ENCODE data around the gene PLPPR5. TPM values are rescaled to one million over a fixed set of nuclear protein-coding genes. Genes with fewer than 3 reads are reported as not detected.

The PLPPR5 gene
- total RNA-seq, 1 experiment from 2014 or later: not detected

DNA sequence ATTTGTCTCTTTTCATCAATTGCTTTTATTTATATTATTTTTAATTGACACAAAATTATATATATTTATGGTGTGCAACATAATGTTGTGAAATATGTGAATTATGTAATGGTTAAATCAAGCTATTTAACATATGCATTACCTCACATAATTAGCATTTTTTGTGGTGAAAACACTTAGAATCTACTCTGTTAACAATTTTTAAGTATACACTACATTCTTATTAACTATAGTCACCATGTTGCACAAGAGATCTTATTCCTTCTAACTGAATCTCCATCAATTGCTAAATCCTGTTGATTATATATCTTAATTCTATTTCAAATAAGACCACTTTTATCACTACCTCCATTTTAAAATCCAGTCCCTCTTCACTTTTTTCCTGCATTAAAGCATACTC lies 42.5 kb downstream of the PLPPR5 start:
- H3K9me3 Mint-ChIP-seq (ENCODE audit: unreplicated experiment): no peaks in the 10 kb centered on the region

DNA sequence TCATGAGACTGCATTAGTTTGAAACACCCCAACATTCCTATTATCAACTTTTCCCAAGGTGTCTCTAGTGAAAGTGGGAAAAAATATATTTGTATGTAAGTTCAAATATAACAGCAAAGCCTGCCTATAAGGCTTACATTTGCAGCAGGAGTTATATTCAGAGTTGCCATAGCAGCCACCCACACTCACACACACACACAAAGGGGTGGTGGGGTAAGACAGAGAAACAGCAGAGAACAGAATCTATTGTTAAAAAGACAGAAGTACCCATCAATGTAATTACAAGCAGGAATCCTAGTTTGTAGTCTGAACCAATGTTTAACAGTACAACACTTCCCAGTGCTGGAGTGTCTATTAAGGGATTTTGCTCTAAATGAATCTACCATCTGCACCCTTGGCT lies 55.0 kb downstream of the PLPPR5 start:
- BruUV-seq (replicated peaks): no TSS peak
- TF ChIP-seq CTCF (IDR thresholded peaks at IDR 0.05; ENCODE audit: insufficient read depth in 1 of 2, low read depth in 1 of 2, low read length in 1 of 2, severe bottlenecking in 1 of 2, unreplicated experiment in 1 of 2): no peak
- Mint-ChIP-seq H3K36me3 (ENCODE audit: insufficient read depth, unreplicated experiment) (no peaks in the 10 kb centered on the region), H3K9me3 (ENCODE audit: unreplicated experiment) (no peaks in the 10 kb centered on the region), H3K4me1 (ENCODE audit: low read depth, unreplicated experiment) (no peaks in the 10 kb centered on the region), H3K4me3 (ENCODE audit: unreplicated experiment) (no peak overlapping the region), H3K27ac (ENCODE audit: unreplicated experiment) (no peak overlapping the region), H3K27me3 (ENCODE audit: insufficient read depth, unreplicated experiment) (peaks cover 3% of the 10 kb centered on the region)
- Histone ChIP-seq H3K36me3 (ENCODE audit: control insufficient read depth, insufficient read depth, low read length) (no peaks in the 10 kb centered on the region), H3K9me3 (no peaks in the 10 kb centered on the region), H3K4me1 (no peaks in the 10 kb centered on the region), H3K27me3 (replicated peaks; ENCODE audit: control insufficient read depth, insufficient read depth, low read length) (no peaks in the 10 kb centered on the region), H3K4me3 (ENCODE audit: low read depth, low read length) (no peak overlapping the region)
- POLR2A ChIA-PET: no interaction called here
- no peak for DNase-seq
- intact Hi-C loops (cut with micrococcal nuclease; ENCODE audit: unreplicated experiment): no loop called here
- CTCF ChIA-PET: no interaction called here

More for the DNA sequence above, 42.5 kb downstream of the PLPPR5 start:
- Mint-ChIP-seq H3K36me3 (ENCODE audit: insufficient read depth, unreplicated experiment) (no peaks in the 10 kb centered on the region), H3K4me3 (ENCODE audit: unreplicated experiment) (no peak overlapping the region), H3K27me3 (ENCODE audit: insufficient read depth, unreplicated experiment) (peaks cover 4% of the 10 kb centered on the region), H3K4me1 (ENCODE audit: low read depth, unreplicated experiment) (no peaks in the 10 kb centered on the region), H3K27ac (ENCODE audit: unreplicated experiment) (no peak overlapping the region)
- Histone ChIP-seq H3K27me3 (replicated peaks; ENCODE audit: control insufficient read depth, insufficient read depth, low read length) (no peaks in the 10 kb centered on the region), H3K36me3 (ENCODE audit: control insufficient read depth, insufficient read depth, low read length) (no peaks in the 10 kb centered on the region), H3K9me3 (no peaks in the 10 kb centered on the region), H3K4me3 (ENCODE audit: low read depth, low read length) (no peak overlapping the region), H3K4me1 (no peaks in the 10 kb centered on the region)
- BruUV-seq (replicated peaks): no TSS peak
- CTCF ChIA-PET: no interaction called here
- POLR2A ChIA-PET: no interaction called here
- no peak for TF ChIP-seq CTCF (IDR thresholded peaks at IDR 0.05; ENCODE audit: insufficient read depth in 1 of 2, low read depth in 1 of 2, low read length in 1 of 2, severe bottlenecking in 1 of 2, unreplicated experiment in 1 of 2)
- intact Hi-C loops (cut with micrococcal nuclease; ENCODE audit: unreplicated experiment): no loop called here
- DNase-seq: no peak

- Histone ChIP-seq H3K4me1 (no peaks in the 10 kb centered on the region), H3K4me3 (ENCODE audit: low read depth, low read length) (no peak overlapping the region), H3K36me3 (ENCODE audit: control insufficient read depth, insufficient read depth, low read length) (no peaks in the 10 kb centered on the region), H3K9me3 (no peaks in the 10 kb centered on the region), H3K27me3 (replicated peaks; ENCODE audit: control insufficient read depth, insufficient read depth, low read length) (no peaks in the 10 kb centered on the region)
- H3K4me1 Mint-ChIP-seq (ENCODE audit: low read depth, unreplicated experiment): no peaks in the 10 kb centered on the region
- ChIA-PET CTCF (no interaction called here), POLR2A (no interaction called here)
- no peaks in the 10 kb centered on the region for H3K36me3 Mint-ChIP-seq (ENCODE audit: insufficient read depth, unreplicated experiment)
- BruUV-seq (replicated peaks): no TSS peak
- no peak for DNase-seq
- TF ChIP-seq CTCF (IDR thresholded peaks at IDR 0.05; ENCODE audit: insufficient read depth in 1 of 2, low read depth in 1 of 2, low read length in 1 of 2, severe bottlenecking in 1 of 2, unreplicated experiment in 1 of 2): no peak
- H3K27ac Mint-ChIP-seq (ENCODE audit: unreplicated experiment): no peak overlapping the region
- H3K27me3 Mint-ChIP-seq (ENCODE audit: insufficient read depth, unreplicated experiment): peaks cover 3% of the 10 kb centered on the region
- intact Hi-C loops (cut with micrococcal nuclease; ENCODE audit: unreplicated experiment): no loop called here
- no peak overlapping the region for H3K4me3 Mint-ChIP-seq (ENCODE audit: unreplicated experiment)
- no peaks in the 10 kb centered on the region for H3K9me3 Mint-ChIP-seq (ENCODE audit: unreplicated experiment)
Observed at GRCh38 chr1:98949166-98949565, 55.5 kb downstream of the PLPPR5 start.

Data from Caco-2 (cell line).